Measurements from ENCODE around the gene TIAM1. TPM values are rescaled to one million over a fixed set of nuclear protein-coding genes. Genes with fewer than 3 reads are reported as not detected.

TIAM1 gene
- total RNA-seq, 1 donor from 2014 or later: 6.4 TPM

- ATAC-seq (no peak), DNase-seq (ENCODE audit: low spot score) (no peak)
Measured at GRCh38 chr21:31335957-31336738, 7.9 kb downstream of the TIAM1 start.

GRCh38 chr21:31334648-31335121 lies 9.4 kb downstream of the TIAM1 start:
- ATAC-seq (no peak), DNase-seq (ENCODE audit: low spot score) (no peak)

GRCh38 chr21:31332525-31332924 lies 11.5 kb downstream of the TIAM1 start:
- no peak for ATAC-seq
- no peak for DNase-seq (ENCODE audit: low spot score)

- DNase-seq (ENCODE audit: low spot score) (no peak), ATAC-seq (no peak)
Measured at GRCh38 chr21:31331231-31331630, 12.8 kb downstream of the TIAM1 start.

- ATAC-seq: no peak
Measured at GRCh38 chr21:31330144-31330483, 13.9 kb downstream of the TIAM1 start.

GRCh38 chr21:31329456-31330143 lies 14.5 kb downstream of the TIAM1 start:
- DNase-seq (ENCODE audit: low spot score) (no peak), ATAC-seq (no peak)

More at GRCh38 chr21:31330144-31330483, 13.9 kb downstream of the TIAM1 start:
- DNase-seq (ENCODE audit: low spot score): no peak

GRCh38 chr21:31326522-31327242 lies 17.4 kb downstream of the TIAM1 start:
- no peak for ATAC-seq
- DNase-seq (ENCODE audit: low spot score): no peak

- ATAC-seq (no peak), DNase-seq (ENCODE audit: low spot score) (no peak)
Measured at GRCh38 chr21:31318971-31319370, 25.1 kb downstream of the TIAM1 start.

GRCh38 chr21:31317688-31318087 lies 26.4 kb downstream of the TIAM1 start:
- ATAC-seq (no peak), DNase-seq (ENCODE audit: low spot score) (no peak)

GRCh38 chr21:31316488-31317169 lies 27.4 kb downstream of the TIAM1 start:
- no peak for ATAC-seq
- no peak for DNase-seq (ENCODE audit: low spot score)

- ATAC-seq (no peak), DNase-seq (ENCODE audit: low spot score) (no peak)
Measured at GRCh38 chr21:31316072-31316471, 28.0 kb downstream of the TIAM1 start.

GRCh38 chr21:31310750-31311149 lies 33.3 kb downstream of the TIAM1 start:
- ATAC-seq (no peak), DNase-seq (ENCODE audit: low spot score) (no peak)

GRCh38 chr21:31308584-31308983 lies 35.5 kb downstream of the TIAM1 start:
- no peak for ATAC-seq
- DNase-seq (ENCODE audit: low spot score): no peak

- ATAC-seq: no peak
- no peak for DNase-seq (ENCODE audit: low spot score)
Measured at GRCh38 chr21:31305888-31306287, 38.2 kb downstream of the TIAM1 start.

GRCh38 chr21:31299291-31300147 lies 44.5 kb downstream of the TIAM1 start:
- ATAC-seq (peak; percentile 88), DNase-seq (ENCODE audit: low spot score) (no peak)

- ATAC-seq (no peak), DNase-seq (ENCODE audit: low spot score) (no peak)
Measured at GRCh38 chr21:31298618-31299269, 45.3 kb downstream of the TIAM1 start.

GRCh38 chr21:31297806-31298205 lies 46.3 kb downstream of the TIAM1 start:
- DNase-seq (ENCODE audit: low spot score): no peak
- ATAC-seq: no peak

- ATAC-seq: no peak
- DNase-seq (ENCODE audit: low spot score): no peak
Measured at GRCh38 chr21:31295676-31296075, 48.4 kb downstream of the TIAM1 start.

- no peak for DNase-seq (ENCODE audit: low spot score)
- no peak for ATAC-seq
Measured at GRCh38 chr21:31294691-31295090, 49.4 kb downstream of the TIAM1 start.

GRCh38 chr21:31293986-31294385 lies 50.1 kb downstream of the TIAM1 start:
- DNase-seq (ENCODE audit: low spot score) (no peak), ATAC-seq (no peak)

All from left lobe of liver (tissue), 2 donors.